RPMI7951 (cell line): Measurements from ENCODE around the gene DPP9. TPM values are rescaled to one million over a fixed set of nuclear protein-coding genes. Genes with fewer than 3 reads are reported as not detected.

Experiments used
- DNase-seq: peaks from one replicate; pipeline ENCODE4 v3.0.0-alpha.2; 2012; ENCODE audit warnings: low read depth
- total RNA-seq: library from RNA; depleted of rRNA; stranded (reverse); fragments of >200 nt; shearing (Covaris generic); gene quantifications from 2 replicates; pipeline ENCODE4 v1.2.3, GENCODE V29; 2014

The DPP9 gene
- total RNA-seq, 1 experiment from 2014 or later = 69.9 TPM

DNA sequence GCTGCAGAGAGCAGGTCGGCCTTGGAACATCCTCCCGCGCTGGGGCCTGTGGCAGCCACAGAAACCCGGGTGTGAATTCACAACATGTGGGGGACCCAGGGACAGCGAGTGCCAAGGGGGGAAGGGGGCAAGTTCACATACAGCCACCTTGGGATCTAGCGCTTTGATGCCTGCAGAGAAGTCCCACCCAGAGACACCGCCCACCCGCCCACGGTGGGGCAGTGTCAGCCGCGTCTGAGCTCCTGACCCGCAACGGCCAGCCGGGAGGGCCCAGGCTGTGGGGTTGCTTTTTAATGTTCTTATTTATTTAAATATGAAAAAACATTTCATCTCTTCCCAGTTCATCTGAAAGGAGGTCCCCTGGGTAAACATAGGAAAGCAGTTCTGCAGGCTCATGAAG lies 66.4 kb downstream of the DPP9 start:
- no peak for DNase-seq

GRCh38 chr19:4656102-4656501 lies 67.5 kb downstream of the DPP9 start:
- no peak for DNase-seq

- DNase-seq = no peak
Measured at GRCh38 chr19:4654437-4655361, 68.9 kb downstream of the DPP9 start.

- DNase-seq = no peak
Measured at GRCh38 chr19:4653793-4654436, 69.7 kb downstream of the DPP9 start.

DNA sequence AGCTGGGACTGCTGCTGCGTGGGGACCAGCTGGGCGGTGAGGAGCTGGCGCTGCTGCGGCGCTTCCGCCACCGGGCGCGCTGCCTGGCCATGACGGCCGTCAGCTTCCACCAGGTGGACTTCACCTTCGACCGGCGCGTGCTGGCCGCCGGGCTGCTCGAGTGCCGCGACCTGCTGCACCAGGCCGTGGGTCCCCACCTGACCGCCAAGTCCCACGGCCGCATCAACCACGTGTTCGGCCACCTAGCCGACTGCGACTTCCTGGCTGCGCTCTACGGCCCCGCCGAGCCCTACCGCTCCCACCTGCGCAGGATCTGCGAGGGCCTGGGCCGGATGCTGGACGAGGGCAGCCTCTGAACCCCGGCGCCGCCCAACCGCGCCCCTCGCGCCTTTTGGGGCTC lies 71.6 kb downstream of the DPP9 start:
- no peak for DNase-seq

GRCh38 chr19:4650159-4650558 lies 73.5 kb downstream of the DPP9 start:
- no peak for DNase-seq

- no peak for DNase-seq
Measured at GRCh38 chr19:4649392-4650047, 74.1 kb downstream of the DPP9 start.

GRCh38 chr19:4647676-4648644 lies 75.7 kb downstream of the DPP9 start:
- no peak for DNase-seq

- DNase-seq = no peak
Measured at GRCh38 chr19:4645718-4646117, 77.9 kb downstream of the DPP9 start.

GRCh38 chr19:4642625-4643024 lies 81.0 kb downstream of the DPP9 start:
- DNase-seq = no peak

- DNase-seq = no peak
Measured at GRCh38 chr19:4641132-4641531, 82.5 kb downstream of the DPP9 start.

DNA sequence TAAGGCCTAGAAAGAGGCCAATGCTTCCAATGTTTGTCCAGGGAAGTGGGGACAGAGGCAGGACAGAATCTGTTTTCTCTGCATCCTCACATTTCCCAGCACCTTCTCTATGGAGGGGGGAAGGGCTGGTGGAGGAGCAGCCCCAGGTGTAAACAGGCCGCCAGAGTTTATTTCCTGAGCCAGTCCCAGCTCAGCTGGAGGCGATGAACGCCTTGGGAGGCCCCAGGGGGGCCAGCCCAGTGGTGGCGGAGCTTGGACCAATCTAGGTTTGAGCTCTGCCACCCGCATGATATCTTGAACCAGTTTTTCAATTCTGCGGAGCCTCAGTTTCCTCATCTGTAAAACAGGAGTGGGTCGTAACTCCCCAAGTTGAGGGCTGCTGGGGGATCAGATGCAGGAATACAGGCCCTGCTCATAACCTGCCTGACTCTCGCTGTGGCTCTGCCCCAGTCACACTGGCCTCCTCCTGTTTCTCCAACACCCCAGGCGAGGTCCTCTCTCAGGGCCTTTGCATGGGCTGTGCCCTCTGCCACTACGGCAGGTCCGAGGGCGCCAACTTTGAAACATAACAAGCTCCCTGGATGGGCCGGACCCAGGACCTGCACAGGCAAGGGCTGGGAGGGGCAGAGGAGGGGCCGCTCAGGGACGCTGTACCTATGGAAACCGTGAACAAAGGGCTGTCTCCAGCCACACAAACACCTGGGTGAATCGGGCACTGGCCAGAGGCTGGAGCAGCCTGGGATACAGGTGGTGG lies 83.2 kb downstream of the DPP9 start:
- DNase-seq = no peak

GRCh38 chr19:4639531-4640246 lies 84.0 kb downstream of the DPP9 start:
- DNase-seq = peak; percentile 47

- DNase-seq = peak; percentile 93
Measured at GRCh38 chr19:4638828-4639530, 84.7 kb downstream of the DPP9 start, which contains the start of gene TNFAIP8L1. TNFAIP8L1 (plus strand) TSS chr19:4639516; CDS start chr19:4651870, 12,354 bp downstream.

DNA sequence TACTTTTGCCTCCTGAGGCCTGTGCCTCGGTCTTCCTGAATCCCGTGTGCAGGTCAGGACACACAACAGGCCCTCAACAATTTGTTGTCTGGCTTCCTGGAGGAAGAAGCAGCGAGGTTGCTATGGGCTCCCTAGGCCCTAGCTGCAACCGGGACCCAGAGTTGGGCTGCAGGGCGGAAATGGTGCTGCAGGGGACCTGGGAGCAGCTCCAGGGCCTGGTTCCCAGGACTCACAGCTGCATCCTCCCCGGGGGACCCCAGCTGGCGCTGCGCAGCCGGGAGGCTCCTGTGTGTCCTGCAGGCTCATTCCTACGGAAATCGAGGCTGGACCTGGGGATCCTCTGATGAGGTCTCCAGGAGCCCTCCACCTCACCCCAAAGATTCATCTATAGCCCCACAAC lies 85.3 kb downstream of the DPP9 start:
- DNase-seq = no peak

DNA sequence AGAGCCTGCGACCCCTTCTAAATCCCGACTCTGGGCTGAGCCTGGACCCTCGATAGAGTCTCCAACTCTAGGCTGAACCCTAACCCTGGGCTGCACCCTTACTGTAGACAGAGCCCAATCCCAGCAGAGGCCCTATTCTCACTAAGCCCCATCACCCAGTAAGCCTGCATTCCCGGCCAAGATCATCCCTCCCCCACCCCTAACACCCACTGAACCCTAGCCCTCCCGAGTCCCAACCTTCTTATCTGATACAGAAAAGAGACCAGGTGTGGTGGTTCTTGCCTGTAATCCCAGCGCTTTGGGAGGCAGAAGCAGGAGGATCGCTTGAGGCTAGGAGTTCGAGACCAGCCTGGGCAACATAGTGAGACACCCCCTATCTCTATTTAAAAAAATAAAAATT lies 86.9 kb downstream of the DPP9 start:
- DNase-seq = no peak

GRCh38 chr19:4636151-4636717 lies 87.4 kb downstream of the DPP9 start:
- peak; percentile 50 for DNase-seq

DNA sequence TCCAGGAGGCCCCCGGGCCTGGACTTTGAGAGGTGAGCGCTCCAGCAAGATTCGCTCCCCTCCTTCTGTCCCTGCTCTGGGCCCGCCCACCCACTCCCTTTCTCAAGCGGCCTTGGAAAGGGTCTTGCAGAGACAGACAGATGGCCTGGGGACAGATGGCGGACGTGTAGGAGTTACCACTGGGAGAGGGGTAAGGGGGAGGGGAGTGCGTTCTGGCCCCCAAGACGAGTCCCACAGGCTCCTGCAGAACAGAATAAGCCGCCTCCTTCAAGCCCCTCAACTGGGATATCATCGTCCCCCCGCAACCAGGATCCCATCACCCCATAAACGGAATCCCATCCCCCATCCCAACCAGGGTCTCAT lies 87.9 kb downstream of the DPP9 start:
- DNase-seq = no peak
